Left cardiac atrium (tissue), 4 donors: Measurements from ENCODE around the gene DSCAML1. TPM values are rescaled to one million over a fixed set of nuclear protein-coding genes. Genes with fewer than 3 reads are reported as not detected.
"Not testable (repeated sequence)": the region's sequence is repeated elsewhere in the genome, so short reads cannot be mapped to it uniquely, and the experiment has no call there.

ENCODE experiments used
- ATAC-seq, 2 donors: fragments of 200-7000 bp; cut with Tn5 transposase; one replicate each; pipeline ENCODE4 v1.9.1; 2020; ENCODE audit warnings: mild to moderate bottlenecking in 2 of 2, moderate library complexity in 2 of 2
- DNase-seq: peaks from one replicate; pipeline ENCODE4 v3.0.0-alpha.2; 2020
- intact Hi-C, 2 donors: fragments of 100-400 bp; cut with DNase I; formaldehyde crosslinking; loops; one replicate each; pipeline versions ENCODE4 v1.14.1 to v1.15.1; 2022 to 2023
- total RNA-seq, 2 donors: library from RNA; stranded (reverse); fragmentation: NEBNext Ultra II Directional; extraction: Animal tissue kit (Norgen Biotek cat#: 25700); gene quantifications; one replicate each; pipeline ENCODE4 v1.2.1, GENCODE V29; 2021
- donor health status: DM: no; HTN: yes; CAD: no.
- donor health status: DM: no; HTN: yes; CAD: no; lungs with severe emphysema.
- donor health status: DM: yes; HTN: yes; CAD: no.
- donor health status: Dilated cardiomyopathy.

Gene DSCAML1
- total RNA-seq, 2 donors from 2014 or later, result 0.76 to 0.88 TPM

DNA sequence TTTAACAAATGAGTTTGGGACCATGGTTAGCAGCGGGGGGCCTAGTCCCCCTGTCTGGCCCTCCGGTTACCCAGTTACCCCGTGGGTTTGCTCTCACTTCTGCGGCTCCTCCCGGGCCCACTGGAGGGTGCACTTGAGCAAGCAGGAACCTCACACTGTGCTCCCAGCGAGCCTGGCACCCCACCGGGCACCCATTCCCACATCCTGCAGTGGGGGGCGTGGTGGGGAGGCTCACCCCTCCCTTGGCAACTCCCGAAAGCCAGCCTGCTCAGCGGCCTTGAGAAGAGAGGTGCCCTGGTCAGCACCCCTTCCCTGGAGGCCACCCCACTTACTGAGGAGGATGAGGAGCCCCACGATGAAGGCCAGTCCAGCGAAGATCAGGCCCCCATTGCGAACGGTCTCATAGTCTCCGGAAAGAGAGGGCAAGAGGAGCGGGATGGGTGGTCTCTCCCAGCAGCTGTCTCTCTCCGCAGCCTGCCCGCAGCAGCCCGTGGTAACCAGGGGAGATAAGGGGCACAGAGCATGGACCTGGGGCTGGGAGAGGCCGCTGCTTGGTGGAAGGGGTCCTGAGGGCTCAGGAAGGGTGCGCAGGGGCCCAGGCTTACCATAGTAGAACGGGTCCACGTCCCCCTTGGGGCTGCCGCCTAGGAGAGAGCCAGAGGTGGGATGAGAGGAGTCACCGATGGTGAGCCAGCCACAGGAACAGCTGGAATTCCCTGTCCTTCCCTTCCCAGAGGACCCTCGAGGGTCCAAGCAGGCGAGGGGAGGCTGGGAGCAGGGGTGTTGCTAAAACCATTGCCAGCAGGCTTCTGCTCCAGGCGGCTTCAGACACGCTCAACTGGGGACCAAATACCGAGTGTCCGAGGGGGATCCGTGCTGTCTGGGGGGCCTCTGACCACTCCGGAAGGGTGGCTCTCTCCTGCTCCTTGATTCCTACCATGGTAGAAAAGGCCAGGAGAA lies 25.3 kb upstream of the DSCAML1 start:
- DNase-seq (peak; percentile 47), ATAC-seq (no peak)
- intact Hi-C loops, result loop anchor here in 1 of 2 donors (5.0 kb wide), 1 partner anchor 230 kb away; no protein-coding TSS in a partner anchor

DNA sequence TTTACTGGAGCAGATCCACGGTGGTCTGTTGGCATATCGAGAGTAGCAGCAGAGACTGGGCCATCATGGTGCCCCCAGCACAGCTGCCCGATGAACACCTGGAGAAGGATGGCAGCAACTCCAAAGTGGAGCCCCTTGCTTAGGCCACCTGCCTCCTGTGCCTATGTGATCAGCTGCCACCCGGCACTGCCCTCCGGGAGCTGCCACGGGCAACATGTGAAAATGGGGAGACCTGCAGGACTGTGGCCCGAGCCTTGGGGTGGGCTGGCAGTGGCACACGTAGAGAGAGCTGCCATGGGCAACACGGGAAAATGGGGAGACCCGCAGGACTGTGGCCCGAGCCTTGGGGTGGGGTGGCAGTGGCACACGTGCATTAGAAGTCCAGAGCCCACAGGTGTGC lies 24.4 kb upstream of the DSCAML1 start:
- intact Hi-C loops, result loop anchor here in 1 of 2 donors (5.0 kb wide), 1 partner anchor 231 kb away; no protein-coding TSS in a partner anchor
- DNase-seq (peak; percentile 14), ATAC-seq (no peak)

DNA sequence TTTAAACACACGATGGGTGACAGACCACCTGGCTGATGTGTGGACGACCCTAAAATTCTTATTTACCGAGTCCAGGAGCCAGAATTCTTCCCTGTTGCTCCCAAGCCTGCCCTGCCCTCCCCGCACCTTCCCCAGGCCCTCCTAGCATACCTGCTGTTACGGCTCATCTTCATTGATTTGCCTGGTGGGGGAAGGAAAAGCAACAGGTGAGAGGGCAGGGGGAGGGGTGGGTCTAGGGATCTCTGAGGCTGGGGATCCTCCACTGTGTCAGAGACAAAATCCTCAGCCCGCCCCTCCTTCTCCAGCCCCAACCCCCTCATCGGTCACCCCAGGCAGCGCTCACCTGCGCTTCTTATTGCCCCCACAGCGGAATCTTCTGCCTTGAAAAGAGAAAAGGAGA lies 23.5 kb upstream of the DSCAML1 start:
- ATAC-seq (no peak), DNase-seq (peak; percentile 15)
- intact Hi-C loops, result loop anchor here in 1 of 2 donors (5.0 kb wide), 1 partner anchor 232 kb away; no protein-coding TSS in a partner anchor

DNA sequence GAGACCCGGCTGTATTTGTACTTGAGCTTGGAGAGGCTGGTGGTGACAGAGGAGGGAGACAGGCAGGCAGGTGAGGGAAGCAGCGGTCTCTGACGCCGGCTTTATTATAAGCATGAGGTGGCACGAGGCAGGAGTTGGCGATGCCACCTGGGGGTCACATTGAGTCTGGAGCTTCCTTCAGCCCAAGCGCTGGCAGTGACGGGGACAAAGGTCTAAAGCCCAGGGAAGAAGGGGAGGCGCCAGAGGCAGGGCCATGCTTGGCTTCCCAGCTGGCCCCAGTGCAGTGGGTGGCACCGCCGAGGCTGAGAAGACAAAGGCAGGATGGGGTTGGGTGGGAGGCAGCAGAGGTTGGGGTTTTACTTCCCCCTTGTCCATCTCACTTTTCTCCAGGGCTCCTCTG lies 23.1 kb upstream of the DSCAML1 start:
- intact Hi-C loops, result loop anchor here in 1 of 2 donors (5.0 kb wide), 1 partner anchor 232 kb away; no protein-coding TSS in a partner anchor

DNA sequence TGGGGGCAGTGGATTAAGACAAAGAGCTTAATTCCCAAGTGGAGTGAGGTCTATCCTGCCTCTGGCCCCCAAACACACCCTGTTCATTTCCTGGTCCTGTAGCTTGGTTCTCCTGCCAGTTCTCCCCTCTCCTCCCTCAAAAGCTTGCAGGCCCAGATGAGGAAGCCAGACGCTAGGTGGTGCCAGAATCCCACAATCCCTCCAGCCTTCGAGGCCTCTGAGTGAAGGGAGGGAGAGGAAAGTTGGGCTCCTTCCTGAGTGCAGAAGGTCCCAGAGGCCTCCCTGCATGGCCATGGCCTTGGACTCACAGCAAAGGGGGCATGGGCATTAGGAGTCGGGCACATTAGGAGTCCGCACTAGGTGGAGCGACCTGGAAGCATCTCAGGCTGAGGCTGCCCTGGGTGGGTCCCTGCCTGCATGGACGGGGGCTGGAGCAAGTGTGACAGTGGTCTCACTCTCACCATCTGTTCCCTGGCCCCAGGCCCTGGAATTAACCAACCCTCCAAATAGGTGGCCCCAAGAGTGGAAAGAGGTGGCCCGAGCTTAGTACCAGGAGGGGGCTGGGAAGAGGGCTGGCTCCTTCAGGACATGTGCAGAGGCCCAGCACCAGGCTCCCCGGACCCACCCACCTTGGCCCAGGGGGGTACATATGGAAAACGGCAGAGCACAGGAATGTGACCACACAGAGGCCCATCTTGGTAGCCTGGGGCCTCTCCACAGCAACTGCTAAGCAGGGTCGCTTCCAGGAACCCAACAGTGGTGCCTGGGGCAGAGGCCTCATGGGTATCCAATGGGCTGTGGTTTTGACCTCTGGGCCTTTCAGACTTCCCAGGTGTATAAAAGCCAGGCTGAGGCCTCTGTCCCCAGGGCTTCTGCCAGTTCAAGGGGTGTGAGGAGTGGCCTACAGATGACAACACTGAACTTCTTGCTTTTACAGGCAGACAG lies 22.4 kb upstream of the DSCAML1 start:
- ATAC-seq (peak in 1 of 2 donors; percentile 22), DNase-seq (peak; percentile 71)
- intact Hi-C loops, result loop anchor here (5.0 kb wide), 2 partner anchors 233 to 377 kb away; no protein-coding TSS in a partner anchor

More for the DNA sequence above, 23.1 kb upstream of the DSCAML1 start:
- no peak for ATAC-seq
- no peak for DNase-seq

DNA sequence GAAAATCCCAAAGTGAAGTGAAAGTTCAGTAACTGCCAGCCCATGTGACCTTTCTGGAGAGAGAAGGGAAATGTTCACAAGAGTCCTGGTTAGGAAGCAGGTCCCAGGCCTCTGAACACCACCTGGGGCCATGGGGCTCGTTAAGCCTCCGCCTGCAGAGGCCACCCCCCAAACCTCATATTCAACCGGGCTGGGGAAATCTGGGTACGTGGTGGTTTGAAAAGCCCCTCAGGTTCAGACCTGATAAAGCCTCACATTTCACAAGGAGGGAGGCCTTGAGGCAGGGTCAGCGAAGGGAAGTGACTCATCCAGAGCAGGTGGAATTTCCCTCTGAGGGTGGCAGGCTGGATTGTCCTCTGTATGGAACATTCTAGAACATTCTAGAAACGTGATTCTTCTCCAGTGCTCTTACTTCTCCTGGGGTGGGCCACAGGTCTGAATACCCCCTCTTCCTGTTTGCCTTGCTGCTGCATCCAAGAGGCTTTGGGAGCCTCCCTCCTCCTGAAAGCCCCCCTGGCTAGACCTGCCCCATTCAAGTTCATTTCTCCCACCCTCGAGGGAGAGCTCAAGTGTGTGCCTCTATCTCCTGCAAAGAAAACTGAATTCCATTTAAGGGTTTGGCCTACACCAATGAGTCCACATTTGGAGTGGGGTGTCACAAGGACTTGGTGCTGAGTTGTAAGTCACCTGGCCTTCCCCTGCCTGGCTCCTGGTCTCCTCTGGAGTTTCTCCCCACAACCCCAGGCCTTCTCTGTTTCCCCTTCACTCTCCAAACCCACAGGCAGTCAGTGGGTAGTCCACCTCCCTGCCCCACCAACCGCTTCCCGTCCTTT lies 21.2 kb upstream of the DSCAML1 start:
- intact Hi-C loops, result loop anchor here in 1 of 2 donors (5.0 kb wide), 1 partner anchor 376 kb away; no protein-coding TSS in a partner anchor
- ATAC-seq (peak in 1 of 2 donors; percentile 2), DNase-seq (peak; percentile 10)

DNA sequence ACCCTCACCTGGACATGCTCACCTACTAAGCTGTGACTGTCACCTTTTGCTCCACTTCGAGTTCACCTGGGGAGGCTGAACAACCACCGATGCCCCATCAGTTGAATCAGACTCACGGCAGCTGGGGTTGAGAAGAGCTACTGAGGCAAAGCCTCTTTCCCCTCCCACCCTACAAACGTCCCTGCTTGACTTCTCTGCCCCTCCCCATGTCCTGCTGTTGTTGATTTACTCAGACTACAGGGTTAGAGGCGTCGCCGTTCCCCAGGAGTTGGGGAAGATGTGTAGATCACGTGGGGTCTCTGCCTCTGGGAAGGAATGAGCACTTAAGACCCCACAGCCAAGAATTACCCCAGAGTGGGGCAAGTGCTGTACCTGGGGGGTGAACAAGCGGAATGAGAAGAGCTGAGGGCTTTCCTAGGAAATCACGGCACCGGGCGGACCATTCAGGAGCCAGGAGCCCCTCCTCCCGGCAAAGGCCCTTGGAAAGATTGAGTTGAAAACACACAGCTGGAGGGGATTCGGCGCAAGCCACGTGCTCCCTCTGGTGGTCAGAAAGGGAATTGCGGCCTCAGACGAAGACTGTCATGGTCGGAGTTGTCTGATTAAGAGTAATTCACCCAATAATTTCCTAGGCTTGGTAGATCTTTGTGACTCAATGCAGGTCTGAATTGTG lies 20.5 kb upstream of the DSCAML1 start:
- intact Hi-C loops, result loop anchor here in 1 of 2 donors (5.0 kb wide), 1 partner anchor 375 kb away; no protein-coding TSS in a partner anchor
- DNase-seq (peak; percentile 84), ATAC-seq (peak; percentile 63 to 72)

DNA sequence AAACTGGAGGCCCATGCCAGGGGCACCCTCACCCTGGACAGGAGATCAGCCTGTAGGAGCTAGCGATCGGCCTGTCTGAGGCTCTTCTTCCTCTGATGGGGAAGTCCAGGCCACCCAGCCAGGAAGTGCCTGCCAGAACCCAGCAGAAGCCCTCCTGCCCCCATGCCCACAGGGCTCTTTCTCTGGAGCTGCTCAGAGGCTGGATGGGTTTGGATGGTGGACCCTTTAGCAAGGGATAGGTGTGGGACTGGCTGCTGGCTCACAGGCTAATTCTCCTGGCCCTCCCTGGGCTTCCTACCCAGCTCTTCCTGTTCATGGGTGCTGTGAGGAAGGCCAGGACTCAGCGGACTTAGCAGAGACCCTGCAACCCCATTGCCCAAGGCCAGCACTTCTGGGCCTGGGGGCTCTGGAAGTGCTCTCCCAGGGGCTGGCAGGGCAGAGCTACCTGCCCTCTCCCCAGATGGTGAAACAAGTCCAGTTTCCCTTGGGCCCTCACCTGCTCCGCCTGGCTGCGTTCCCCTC lies 19.9 kb upstream of the DSCAML1 start:
- ATAC-seq (peak in 1 of 2 donors; percentile 14), DNase-seq (no peak)
- intact Hi-C loops, result loop anchor here in 1 of 2 donors (5.0 kb wide), 1 partner anchor 375 kb away; no protein-coding TSS in a partner anchor

DNA sequence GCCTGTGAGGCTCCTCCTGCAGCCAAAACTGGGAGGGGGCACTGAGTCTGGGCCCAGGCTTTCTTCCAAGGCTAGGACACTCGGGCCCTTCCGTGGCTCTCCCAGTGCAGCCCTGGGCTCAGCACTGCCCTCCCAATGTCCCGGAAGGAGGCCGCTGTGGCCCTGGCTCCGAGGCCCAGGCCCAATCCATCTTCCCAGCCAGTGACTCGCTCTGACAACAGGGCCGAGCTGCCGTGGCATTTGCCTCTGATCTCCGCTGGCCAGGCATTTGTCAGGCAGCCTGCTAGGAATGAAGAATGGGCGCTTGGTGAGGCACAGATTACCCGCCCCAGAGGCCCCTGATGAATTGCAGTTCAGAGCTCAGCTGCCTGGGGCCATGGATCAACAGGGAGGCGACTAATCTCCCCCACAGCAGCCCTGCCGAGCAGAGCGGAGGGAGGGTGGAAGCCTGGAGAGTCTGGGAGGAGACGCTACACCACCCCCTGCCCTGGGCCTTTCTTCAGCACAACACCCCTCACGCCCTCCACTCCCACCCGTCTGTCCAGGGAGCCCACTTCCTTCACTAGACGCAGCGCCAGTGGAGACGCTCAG lies 19.2 kb upstream of the DSCAML1 start:
- DNase-seq (peak; percentile 33), ATAC-seq (peak; percentile 8 to 17)
- intact Hi-C loops, result loop anchor here in 1 of 2 donors (5.0 kb wide), 1 partner anchor 374 kb away; no protein-coding TSS in a partner anchor

DNA sequence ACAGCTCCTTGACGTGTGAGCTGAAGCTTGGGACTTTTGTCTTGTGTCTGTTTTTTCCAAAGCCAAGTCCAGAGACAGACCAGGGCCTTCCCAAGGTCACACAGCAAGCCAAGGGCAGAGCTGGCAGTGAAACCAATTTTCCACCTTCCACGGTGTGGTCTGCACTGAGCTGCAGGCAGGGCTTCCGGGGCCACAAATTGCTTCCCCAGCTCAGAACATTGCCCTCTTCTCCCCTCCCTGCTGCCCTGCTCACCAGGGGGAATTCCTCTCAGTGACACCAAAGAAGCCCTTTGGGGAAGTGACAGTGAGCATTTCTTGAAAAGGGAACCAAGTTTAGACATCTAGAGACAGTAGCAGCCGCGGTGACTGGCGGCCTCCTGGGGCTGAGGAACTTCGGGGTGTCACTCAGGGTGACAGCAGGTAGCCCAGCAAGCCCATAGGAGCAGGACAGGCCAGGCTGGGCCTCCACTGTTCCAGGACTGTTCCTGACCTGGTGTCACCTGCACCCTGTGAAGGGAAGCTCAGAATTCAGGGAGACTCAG lies 18.3 kb upstream of the DSCAML1 start:
- peak; percentile 15 to 27 for ATAC-seq
- peak; percentile 39 for DNase-seq
- intact Hi-C loops, result loop anchor here in 1 of 2 donors (5.0 kb wide), 1 partner anchor 373 kb away; no protein-coding TSS in a partner anchor

DNA sequence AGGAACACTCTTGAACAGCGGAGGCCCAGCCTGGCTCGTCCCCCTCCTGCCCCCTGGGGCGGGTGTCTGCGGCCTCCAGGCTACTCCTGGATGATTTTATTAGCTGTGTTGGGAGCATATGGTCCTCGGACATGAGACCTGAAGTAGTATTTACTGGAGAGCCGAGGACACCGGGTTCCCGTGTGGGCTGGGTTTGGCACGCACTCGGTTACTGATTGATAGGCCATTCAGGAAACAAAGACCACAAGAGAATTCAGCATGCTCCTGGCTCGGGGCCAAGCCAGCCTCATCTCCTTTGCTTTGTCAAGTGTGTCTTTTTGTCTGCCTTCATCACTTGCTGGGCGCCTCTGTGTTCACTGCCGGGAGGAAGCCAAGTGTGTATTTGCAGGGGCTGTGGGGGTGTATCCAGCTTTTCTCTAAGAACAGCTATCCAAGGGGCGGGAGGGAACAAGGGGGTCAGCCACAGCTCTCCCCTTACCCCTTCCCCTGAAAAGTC lies 17.8 kb upstream of the DSCAML1 start:
- DNase-seq, result peak; percentile 75
- ATAC-seq, result peak in 1 of 2 donors; percentile 18
- intact Hi-C loops, result loop anchor here in 1 of 2 donors (5.0 kb wide), 1 partner anchor 373 kb away; no protein-coding TSS in a partner anchor

DNA sequence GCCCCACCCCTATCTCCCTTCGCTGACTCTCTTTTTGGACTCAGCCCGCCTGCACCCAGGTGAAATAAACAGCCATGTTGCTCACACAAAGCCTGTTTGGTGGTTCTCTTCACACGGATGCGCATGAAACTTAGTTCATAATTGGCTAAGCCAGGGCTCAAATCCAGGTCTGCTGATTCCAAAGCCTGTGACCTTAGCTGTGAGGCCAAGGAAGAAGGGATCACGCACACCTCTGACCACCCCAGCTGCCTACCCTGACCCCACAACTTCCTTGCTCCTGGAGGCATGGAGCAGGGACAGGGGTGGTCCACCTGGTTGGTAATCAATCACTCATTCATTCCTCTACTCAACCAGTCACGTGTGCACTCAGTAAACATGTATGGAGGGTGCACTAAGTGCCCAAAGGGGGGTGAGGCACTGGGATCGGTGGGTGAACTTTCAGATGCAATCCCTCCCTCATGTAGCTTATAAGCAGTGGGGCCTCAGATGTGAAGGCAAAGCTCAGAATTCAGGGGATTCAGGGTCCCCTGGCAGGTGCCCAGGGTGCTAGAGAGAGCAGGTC lies 17.3 kb upstream of the DSCAML1 start:
- intact Hi-C loops, result no loop called here
- no peak for DNase-seq
- no peak for ATAC-seq

DNA sequence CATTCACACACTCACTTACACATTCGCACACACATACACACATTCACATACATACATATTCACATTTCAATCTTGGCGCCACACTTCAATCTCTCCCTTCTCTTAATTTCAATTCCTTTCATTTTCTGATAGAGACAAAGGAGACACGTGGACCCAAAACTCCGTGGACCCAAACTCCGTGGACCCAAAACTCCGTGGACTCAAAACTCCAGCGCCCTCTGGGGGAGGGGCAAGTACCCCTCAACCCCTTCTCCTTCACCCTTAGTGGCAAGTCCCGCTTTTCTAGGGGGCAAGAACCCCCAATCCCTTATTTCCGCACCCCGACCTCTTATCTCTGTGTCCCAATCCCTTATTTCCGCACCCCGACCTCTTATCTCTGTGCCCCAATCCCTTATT lies 13.0 kb upstream of the DSCAML1 start:
- not testable (repeated sequence) for ATAC-seq

DNA sequence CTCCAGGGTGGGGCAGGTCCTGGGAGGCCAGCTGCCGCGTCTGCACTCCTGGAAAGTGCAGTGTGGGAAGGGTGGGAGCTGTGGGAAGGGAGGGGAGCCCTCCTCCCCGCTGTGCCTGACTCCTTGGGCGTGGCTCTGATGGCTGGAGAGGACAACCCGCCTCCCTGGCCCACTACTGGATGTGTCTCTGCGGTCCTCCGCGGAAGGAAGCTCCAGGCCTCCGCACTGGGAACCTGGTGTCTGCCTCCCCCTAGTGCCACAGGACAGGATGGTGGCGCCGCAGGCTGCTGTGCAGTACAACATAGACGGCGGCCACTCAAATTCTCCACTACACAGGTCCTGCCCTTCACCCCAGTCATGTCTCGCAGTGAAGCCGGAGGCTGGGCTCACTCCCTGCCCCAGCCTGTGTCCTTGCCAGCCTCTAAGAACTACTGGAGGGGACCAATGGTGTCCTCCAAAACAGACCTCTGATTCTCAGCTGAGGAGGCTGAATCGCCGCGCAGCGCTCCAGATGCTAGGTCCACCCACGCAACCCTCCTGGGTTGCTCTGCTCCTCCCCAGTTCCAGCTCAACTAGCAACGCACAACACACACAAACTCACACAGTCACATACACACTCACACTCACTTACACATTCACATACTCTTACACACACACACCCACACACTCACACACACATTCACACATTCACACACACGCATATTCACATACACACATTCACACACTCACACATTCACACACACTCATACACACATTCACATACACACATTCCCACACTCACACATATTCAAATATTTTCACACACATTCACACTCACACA lies 12.4 kb upstream of the DSCAML1 start:
- intact Hi-C loops, result loop anchor here in 1 of 2 donors (1.0 kb wide), 1 partner anchor 366 kb away; no protein-coding TSS in a partner anchor
- ATAC-seq, result peak; percentile 94 to 97
- peak; percentile 81 for DNase-seq

More for the DNA sequence above, 13.0 kb upstream of the DSCAML1 start:
- DNase-seq, intact Hi-C loops: not testable (repeated sequence)

DNA sequence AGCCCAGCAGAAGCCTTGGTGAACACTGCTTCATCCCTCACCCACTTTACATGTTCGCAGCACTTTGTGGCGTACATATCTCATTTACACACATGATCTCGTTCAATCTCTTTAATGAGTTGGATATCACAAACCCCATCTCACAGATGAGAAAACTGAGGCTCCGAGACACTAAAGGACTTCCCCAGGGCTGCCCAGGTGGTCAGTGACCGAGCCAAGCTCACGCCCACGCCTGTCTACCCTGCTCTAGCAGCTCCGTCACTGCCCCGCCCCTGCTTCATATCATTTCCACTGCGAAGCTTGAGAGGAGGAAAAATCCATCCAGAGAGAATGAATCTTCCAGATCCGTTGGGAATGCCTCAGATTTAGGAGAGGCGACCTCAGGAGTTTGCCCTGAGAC lies 11.8 kb upstream of the DSCAML1 start:
- intact Hi-C loops, result loop anchor here in 1 of 2 donors (1.0 kb wide), 1 partner anchor 365 kb away; no protein-coding TSS in a partner anchor
- ATAC-seq, result peak in 1 of 2 donors; percentile 76
- peak; percentile 53 for DNase-seq
